Measurements from ENCODE around the gene MRPS14.

GRCh38 chr1:174965362-174966007, 57.7 kb downstream of the MRPS14 start:
- TF ChIP-seq CTCF (IDR thresholded peaks at IDR 0.05 in 2 of 3, conservative IDR thresholded peaks at IDR 0.05 in 1 of 3; ENCODE audit: borderline replicate concordance in 1 of 3, insufficient read depth in 1 of 3, low read depth in 2 of 3, low read length in 2 of 3) (no peak), EZH2phosphoT487 (IDR thresholded peaks at IDR 0.05; ENCODE audit: borderline replicate concordance) (no peak), SRF (IDR thresholded peaks at IDR 0.05; ENCODE audit: low read depth) (no peak), POLR2A (IDR thresholded peaks at IDR 0.05; ENCODE audit: borderline replicate concordance, extremely low read depth, insufficient read depth, insufficient read length) (no peak), POLR2AphosphoS5 (IDR thresholded peaks at IDR 0.05; ENCODE audit: low read depth, low read length) (no peak), EZH2 (IDR thresholded peaks at IDR 0.05) (no peak), SP1 (IDR thresholded peaks at IDR 0.05; ENCODE audit: low read depth) (no peak), EGR1 (IDR thresholded peaks at IDR 0.05; ENCODE audit: low read depth) (no peak)

Measured in HCT116 (cell line).